Measurements from ENCODE around the gene WFIKKN2.
"Not testable (repeated sequence)": the region's sequence is repeated elsewhere in the genome, so short reads cannot be mapped to it uniquely, and the experiment has no call there.

WFIKKN2 gene

DNA sequence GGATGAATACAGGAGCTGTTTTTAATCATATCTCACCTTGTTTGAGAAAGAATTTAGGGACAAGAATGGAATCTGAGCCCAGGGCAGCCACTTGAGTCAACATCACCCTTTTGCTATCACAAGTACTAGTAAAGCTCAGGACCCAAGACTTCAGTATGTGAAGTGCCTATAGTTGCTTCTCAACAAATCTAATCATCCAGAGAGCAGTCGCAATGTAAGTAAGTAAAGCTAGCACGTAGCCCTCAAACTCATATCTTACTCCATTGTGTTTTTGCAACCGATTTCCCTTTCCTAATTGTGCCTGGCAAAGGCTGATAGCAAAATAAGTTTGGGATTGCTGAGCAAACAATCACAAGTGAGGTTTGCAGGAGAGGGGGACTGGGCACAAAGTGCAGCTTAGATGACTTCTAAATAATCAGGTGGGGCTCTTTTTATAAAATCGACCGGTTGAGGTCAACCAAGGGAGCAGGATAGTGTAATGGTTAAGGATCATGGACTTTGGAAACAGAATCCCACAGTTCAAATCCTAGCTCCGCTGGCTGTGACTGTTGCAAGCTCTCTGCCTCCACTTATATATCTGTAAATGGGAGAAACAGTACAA, 17.7 kb downstream of the WFIKKN2 start:
- Mint-ChIP-seq H3K4me3 (peak overlapping the region; percentile 74), H3K4me1 (ENCODE audit: low read depth) (peaks cover 17% of the 10 kb centered on the region), H3K27ac (peak overlapping the region; percentile 83), H3K9me3 (ENCODE audit: low read depth) (no peaks in the 10 kb centered on the region), H3K36me3 (no peaks in the 10 kb centered on the region), H3K27me3 (no peaks in the 10 kb centered on the region)

GRCh38 chr17:50853781-50854180, 18.4 kb downstream of the WFIKKN2 start:
- Mint-ChIP-seq H3K36me3 (no peaks in the 10 kb centered on the region), H3K9me3 (ENCODE audit: low read depth) (no peaks in the 10 kb centered on the region), H3K4me3 (no peak overlapping the region), H3K27me3 (no peaks in the 10 kb centered on the region), H3K4me1 (ENCODE audit: low read depth) (peaks cover 17% of the 10 kb centered on the region), H3K27ac (no peak overlapping the region)

GRCh38 chr17:50855708-50856330, 20.4 kb downstream of the WFIKKN2 start:
- no peaks in the 10 kb centered on the region for H3K36me3 Mint-ChIP-seq
- no peak overlapping the region for H3K4me3 Mint-ChIP-seq

GRCh38 chr17:50856431-50856830, 21.0 kb downstream of the WFIKKN2 start:
- Mint-ChIP-seq H3K4me3 (no peak overlapping the region), H3K4me1 (ENCODE audit: low read depth) (peaks cover 26% of the 10 kb centered on the region)

More at GRCh38 chr17:50855708-50856330, 20.4 kb downstream of the WFIKKN2 start:
- Mint-ChIP-seq H3K27me3 (no peaks in the 10 kb centered on the region), H3K9me3 (ENCODE audit: low read depth) (no peaks in the 10 kb centered on the region), H3K27ac (no peak overlapping the region), H3K4me1 (ENCODE audit: low read depth) (peaks cover 20% of the 10 kb centered on the region)

GRCh38 chr17:50858486-50859225, 23.3 kb downstream of the WFIKKN2 start:
- peaks cover 8% of the 10 kb centered on the region for H3K36me3 Mint-ChIP-seq
- H3K27ac Mint-ChIP-seq: no peak overlapping the region
- peaks cover 30% of the 10 kb centered on the region for H3K4me1 Mint-ChIP-seq (ENCODE audit: low read depth)
- H3K9me3 Mint-ChIP-seq (ENCODE audit: low read depth): no peaks in the 10 kb centered on the region
- H3K27me3 Mint-ChIP-seq: no peaks in the 10 kb centered on the region
- no peak overlapping the region for H3K4me3 Mint-ChIP-seq

More at GRCh38 chr17:50856431-50856830, 21.0 kb downstream of the WFIKKN2 start:
- no peaks in the 10 kb centered on the region for H3K27me3 Mint-ChIP-seq
- peaks cover 1% of the 10 kb centered on the region for H3K36me3 Mint-ChIP-seq
- no peak overlapping the region for H3K27ac Mint-ChIP-seq
- H3K9me3 Mint-ChIP-seq (ENCODE audit: low read depth): no peaks in the 10 kb centered on the region

GRCh38 chr17:50859727-50860126, 24.3 kb downstream of the WFIKKN2 start:
- H3K4me1 Mint-ChIP-seq (ENCODE audit: low read depth): peaks cover 38% of the 10 kb centered on the region
- not testable (repeated sequence) for H3K9me3 Mint-ChIP-seq (ENCODE audit: low read depth)

DNA sequence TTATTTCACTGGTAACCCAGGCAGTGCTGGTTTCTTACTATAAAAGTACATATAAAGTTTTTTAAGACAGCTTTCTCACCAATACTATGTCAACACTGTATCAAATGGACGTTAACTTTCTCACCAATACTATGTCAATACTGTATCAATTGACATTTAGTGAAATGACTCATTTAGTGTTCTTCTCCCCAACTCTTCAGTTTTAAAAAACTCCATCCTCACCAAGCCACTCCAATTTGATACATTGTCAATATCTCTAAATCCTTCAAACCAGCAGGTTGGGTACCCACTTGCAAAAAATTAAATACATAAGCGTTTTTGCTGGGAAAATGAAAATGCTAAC, 25.9 kb downstream of the WFIKKN2 start:
- Mint-ChIP-seq H3K27ac (peak overlapping the region; percentile 76), H3K27me3 (no peaks in the 10 kb centered on the region), H3K9me3 (ENCODE audit: low read depth) (no peaks in the 10 kb centered on the region), H3K36me3 (peaks cover 8% of the 10 kb centered on the region), H3K4me1 (ENCODE audit: low read depth) (peaks cover 42% of the 10 kb centered on the region), H3K4me3 (no peak overlapping the region)

More at GRCh38 chr17:50859727-50860126, 24.3 kb downstream of the WFIKKN2 start:
- H3K27me3 Mint-ChIP-seq, H3K36me3 Mint-ChIP-seq, H3K4me3 Mint-ChIP-seq: not testable (repeated sequence)
- H3K27ac Mint-ChIP-seq: peak overlapping the region; percentile 75

DNA sequence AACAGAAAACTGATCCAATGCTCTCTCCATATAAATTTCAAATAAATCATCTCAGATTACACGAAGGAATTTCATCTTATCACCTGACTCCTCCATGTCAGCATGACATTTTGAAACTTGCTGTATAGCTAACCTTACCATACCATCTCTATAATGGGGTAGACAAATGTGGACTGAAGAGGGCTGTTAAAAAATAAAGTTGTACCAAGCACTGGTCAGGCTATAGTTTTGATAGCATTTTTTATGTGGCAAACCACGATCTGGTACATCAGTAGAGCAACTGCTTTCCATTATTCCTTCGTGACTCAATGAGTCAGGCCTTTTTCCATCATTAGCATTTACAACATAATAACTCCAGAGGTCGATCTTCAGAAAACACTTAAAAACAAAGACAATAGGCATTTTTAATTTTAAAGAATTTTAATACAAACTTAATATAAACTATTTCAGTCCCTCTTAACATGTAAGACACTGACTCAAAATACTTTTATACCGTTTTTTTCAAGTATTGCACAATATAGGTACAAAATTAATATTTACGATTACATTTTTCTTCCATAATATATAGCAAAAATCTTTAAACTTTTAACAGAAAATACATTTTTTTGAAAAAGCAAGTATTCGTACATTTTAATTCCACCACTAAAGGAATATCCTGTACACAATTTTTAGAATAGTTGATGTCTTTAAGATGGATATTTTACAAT, 26.6 kb downstream of the WFIKKN2 start:
- peak overlapping the region; percentile 70 for H3K4me3 Mint-ChIP-seq
- H3K36me3 Mint-ChIP-seq: peaks cover 8% of the 10 kb centered on the region
- H3K27me3 Mint-ChIP-seq: no peaks in the 10 kb centered on the region
- H3K9me3 Mint-ChIP-seq (ENCODE audit: low read depth): no peaks in the 10 kb centered on the region
- peak overlapping the region; percentile 76 for H3K27ac Mint-ChIP-seq
- H3K4me1 Mint-ChIP-seq (ENCODE audit: low read depth): peaks cover 42% of the 10 kb centered on the region

- no peaks in the 10 kb centered on the region for H3K27me3 Mint-ChIP-seq
- H3K36me3 Mint-ChIP-seq: peaks cover 8% of the 10 kb centered on the region
- H3K4me3 Mint-ChIP-seq: peak overlapping the region; percentile 98
- no peaks in the 10 kb centered on the region for H3K9me3 Mint-ChIP-seq (ENCODE audit: low read depth)
- peak overlapping the region; percentile 96 for H3K27ac Mint-ChIP-seq
- peaks cover 55% of the 10 kb centered on the region for H3K4me1 Mint-ChIP-seq (ENCODE audit: low read depth)
These were observed 27.9 kb downstream of the WFIKKN2 start for GRCh38 chr17:50863221-50863843.

DNA sequence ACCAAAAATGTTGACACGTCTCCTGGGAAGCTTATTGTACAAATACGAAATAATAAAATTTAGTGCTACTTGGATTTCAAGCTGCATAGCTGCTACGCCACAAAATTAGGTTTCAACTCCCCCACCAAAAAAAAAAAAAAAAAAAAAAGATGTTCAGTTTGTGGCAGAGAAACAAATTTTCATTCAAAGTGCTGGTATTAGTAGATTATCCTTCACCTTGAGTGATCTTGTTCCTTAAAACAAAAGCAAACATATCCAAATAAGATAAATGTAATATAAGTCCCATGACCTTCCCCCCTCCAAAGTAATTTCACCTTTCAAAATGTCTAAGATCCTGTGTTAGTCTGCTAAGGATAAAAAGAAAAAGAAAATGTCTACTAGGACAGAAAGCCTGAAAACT, 28.5 kb downstream of the WFIKKN2 start:
- H3K4me3 Mint-ChIP-seq: peak overlapping the region; percentile 98
- no peaks in the 10 kb centered on the region for H3K9me3 Mint-ChIP-seq (ENCODE audit: low read depth)
- H3K27ac Mint-ChIP-seq: peak overlapping the region; percentile 96
- peaks cover 8% of the 10 kb centered on the region for H3K36me3 Mint-ChIP-seq
- no peaks in the 10 kb centered on the region for H3K27me3 Mint-ChIP-seq
- peaks cover 59% of the 10 kb centered on the region for H3K4me1 Mint-ChIP-seq (ENCODE audit: low read depth)

GRCh38 chr17:50864747-50865059, 29.3 kb downstream of the WFIKKN2 start:
- Mint-ChIP-seq H3K27ac (peak overlapping the region; percentile 96), H3K4me1 (ENCODE audit: low read depth) (peaks cover 61% of the 10 kb centered on the region), H3K27me3 (no peaks in the 10 kb centered on the region), H3K4me3 (peak overlapping the region; percentile 98), H3K36me3 (peaks cover 8% of the 10 kb centered on the region), H3K9me3 (ENCODE audit: low read depth) (no peaks in the 10 kb centered on the region)

GRCh38 chr17:50865060-50865867, 29.9 kb downstream of the WFIKKN2 start:
- H3K36me3 Mint-ChIP-seq: peaks cover 8% of the 10 kb centered on the region
- H3K4me3 Mint-ChIP-seq: peak overlapping the region; percentile 98
- H3K9me3 Mint-ChIP-seq (ENCODE audit: low read depth): no peaks in the 10 kb centered on the region
- H3K27me3 Mint-ChIP-seq: no peaks in the 10 kb centered on the region
- H3K27ac Mint-ChIP-seq: peak overlapping the region; percentile 96
- peaks cover 62% of the 10 kb centered on the region for H3K4me1 Mint-ChIP-seq (ENCODE audit: low read depth)

DNA sequence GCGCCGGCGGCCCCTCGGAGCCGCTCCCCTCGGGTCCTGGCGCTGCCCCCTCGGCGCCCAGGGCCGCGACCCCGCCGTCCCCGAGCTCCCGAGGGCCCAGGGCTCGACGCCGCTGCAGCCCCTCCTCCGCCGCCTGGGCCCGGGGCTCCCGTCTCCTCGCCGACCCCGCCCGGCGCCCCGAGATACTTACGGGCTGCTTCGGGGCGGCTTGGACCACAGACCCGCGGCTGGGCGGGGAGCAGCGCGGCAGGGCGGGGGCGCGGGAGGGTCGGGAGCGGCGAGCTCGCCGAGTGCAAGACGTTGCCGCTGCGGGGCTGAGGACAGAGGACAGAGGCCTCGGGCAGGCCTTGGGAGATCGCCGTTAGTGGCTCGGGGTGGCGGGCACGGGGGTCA, 30.5 kb downstream of the WFIKKN2 start:
- no peak overlapping the region for H3K27ac Mint-ChIP-seq
- no peaks in the 10 kb centered on the region for H3K9me3 Mint-ChIP-seq (ENCODE audit: low read depth)
- peaks cover 62% of the 10 kb centered on the region for H3K4me1 Mint-ChIP-seq (ENCODE audit: low read depth)
- H3K27me3 Mint-ChIP-seq: no peaks in the 10 kb centered on the region
- peak overlapping the region; percentile 98 for H3K4me3 Mint-ChIP-seq
- H3K36me3 Mint-ChIP-seq: peaks cover 8% of the 10 kb centered on the region

Data from activated naive CD8-positive, alpha-beta T cell (primary cell).